ENCODE data around the gene AUP1. TPM values are rescaled to one million over a fixed set of nuclear protein-coding genes. Genes with fewer than 3 reads are reported as not detected.

AUP1 gene
- total and polyA plus RNA-seq, 2 of the 8 experiments (the other 6 are each of a cell fraction or from before 2014, with no cell fraction given), result 83.4 to 121 TPM

DNA sequence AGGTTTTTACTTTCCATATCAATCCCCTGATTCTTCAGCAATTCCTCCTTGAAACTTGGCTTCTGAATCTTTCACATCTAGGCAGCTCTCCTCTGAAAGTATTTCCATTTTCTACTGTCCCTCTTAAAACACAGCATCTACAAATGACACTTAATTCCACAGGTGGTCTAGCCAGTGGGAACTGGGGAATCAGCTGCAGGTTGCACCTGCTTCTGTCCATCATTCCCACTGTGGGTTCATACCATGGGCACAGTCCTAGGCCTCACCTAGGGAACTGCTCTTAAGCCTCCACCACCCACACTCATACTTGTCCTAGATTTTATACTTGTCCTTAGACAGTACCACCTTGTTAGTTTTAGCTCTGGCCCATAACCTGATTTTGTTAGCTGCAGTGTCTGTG, 22.0 kb upstream of the AUP1 start (continued):
- TF ChIP-seq GABPA (IDR thresholded peaks at IDR 0.05; ENCODE audit: borderline replicate concordance, insufficient read depth, low read length) (no peak), EZH2 (IDR thresholded peaks at IDR 0.05; ENCODE audit: low read depth, low read length, severe bottlenecking) (no peak), SRF (IDR thresholded peaks at IDR 0.05; ENCODE audit: low read depth, low read length) (no peak), POU5F1 (IDR thresholded peaks at IDR 0.05; ENCODE audit: low read depth, low read length) (no peak), CREB1 (IDR thresholded peaks at IDR 0.05) (no peak)
- TF ChIP-seq, protein P1, sequence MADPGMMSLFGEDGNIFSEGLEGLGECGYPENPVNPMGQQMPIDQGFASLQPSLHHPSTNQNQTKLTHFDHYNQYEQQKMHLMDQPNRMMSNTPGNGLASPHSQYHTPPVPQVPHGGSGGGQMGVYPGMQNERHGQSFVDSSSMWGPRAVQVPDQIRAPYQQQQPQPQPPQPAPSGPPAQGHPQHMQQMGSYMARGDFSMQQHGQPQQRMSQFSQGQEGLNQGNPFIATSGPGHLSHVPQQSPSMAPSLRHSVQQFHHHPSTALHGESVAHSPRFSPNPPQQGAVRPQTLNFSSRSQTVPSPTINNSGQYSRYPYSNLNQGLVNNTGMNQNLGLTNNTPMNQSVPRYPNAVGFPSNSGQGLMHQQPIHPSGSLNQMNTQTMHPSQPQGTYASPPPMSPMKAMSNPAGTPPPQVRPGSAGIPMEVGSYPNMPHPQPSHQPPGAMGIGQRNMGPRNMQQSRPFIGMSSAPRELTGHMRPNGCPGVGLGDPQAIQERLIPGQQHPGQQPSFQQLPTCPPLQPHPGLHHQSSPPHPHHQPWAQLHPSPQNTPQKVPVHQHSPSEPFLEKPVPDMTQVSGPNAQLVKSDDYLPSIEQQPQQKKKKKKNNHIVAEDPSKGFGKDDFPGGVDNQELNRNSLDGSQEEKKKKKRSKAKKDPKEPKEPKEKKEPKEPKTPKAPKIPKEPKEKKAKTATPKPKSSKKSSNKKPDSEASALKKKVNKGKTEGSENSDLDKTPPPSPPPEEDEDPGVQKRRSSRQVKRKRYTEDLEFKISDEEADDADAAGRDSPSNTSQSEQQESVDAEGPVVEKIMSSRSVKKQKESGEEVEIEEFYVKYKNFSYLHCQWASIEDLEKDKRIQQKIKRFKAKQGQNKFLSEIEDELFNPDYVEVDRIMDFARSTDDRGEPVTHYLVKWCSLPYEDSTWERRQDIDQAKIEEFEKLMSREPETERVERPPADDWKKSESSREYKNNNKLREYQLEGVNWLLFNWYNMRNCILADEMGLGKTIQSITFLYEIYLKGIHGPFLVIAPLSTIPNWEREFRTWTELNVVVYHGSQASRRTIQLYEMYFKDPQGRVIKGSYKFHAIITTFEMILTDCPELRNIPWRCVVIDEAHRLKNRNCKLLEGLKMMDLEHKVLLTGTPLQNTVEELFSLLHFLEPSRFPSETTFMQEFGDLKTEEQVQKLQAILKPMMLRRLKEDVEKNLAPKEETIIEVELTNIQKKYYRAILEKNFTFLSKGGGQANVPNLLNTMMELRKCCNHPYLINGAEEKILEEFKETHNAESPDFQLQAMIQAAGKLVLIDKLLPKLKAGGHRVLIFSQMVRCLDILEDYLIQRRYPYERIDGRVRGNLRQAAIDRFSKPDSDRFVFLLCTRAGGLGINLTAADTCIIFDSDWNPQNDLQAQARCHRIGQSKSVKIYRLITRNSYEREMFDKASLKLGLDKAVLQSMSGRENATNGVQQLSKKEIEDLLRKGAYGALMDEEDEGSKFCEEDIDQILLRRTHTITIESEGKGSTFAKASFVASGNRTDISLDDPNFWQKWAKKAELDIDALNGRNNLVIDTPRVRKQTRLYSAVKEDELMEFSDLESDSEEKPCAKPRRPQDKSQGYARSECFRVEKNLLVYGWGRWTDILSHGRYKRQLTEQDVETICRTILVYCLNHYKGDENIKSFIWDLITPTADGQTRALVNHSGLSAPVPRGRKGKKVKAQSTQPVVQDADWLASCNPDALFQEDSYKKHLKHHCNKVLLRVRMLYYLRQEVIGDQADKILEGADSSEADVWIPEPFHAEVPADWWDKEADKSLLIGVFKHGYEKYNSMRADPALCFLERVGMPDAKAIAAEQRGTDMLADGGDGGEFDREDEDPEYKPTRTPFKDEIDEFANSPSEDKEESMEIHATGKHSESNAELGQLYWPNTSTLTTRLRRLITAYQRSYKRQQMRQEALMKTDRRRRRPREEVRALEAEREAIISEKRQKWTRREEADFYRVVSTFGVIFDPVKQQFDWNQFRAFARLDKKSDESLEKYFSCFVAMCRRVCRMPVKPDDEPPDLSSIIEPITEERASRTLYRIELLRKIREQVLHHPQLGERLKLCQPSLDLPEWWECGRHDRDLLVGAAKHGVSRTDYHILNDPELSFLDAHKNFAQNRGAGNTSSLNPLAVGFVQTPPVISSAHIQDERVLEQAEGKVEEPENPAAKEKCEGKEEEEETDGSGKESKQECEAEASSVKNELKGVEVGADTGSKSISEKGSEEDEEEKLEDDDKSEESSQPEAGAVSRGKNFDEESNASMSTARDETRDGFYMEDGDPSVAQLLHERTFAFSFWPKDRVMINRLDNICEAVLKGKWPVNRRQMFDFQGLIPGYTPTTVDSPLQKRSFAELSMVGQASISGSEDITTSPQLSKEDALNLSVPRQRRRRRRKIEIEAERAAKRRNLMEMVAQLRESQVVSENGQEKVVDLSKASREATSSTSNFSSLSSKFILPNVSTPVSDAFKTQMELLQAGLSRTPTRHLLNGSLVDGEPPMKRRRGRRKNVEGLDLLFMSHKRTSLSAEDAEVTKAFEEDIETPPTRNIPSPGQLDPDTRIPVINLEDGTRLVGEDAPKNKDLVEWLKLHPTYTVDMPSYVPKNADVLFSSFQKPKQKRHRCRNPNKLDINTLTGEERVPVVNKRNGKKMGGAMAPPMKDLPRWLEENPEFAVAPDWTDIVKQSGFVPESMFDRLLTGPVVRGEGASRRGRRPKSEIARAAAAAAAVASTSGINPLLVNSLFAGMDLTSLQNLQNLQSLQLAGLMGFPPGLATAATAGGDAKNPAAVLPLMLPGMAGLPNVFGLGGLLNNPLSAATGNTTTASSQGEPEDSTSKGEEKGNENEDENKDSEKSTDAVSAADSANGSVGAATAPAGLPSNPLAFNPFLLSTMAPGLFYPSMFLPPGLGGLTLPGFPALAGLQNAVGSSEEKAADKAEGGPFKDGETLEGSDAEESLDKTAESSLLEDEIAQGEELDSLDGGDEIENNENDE (IDR thresholded peaks at IDR 0.05; ENCODE audit: insufficient replicate concordance, low read length), result no peak
